Measurements from ENCODE around the gene IL4R.
A peak's percentile ranks its signal among the peaks of the same experiment; 100 is the strongest.
"Not testable (repeated sequence)": the region's sequence is repeated elsewhere in the genome, so short reads cannot be mapped to it uniquely, and the experiment has no call there.

IL4R gene

GRCh38 chr16:27288313-27288712 lies 25.5 kb upstream of the IL4R start:
- not testable (repeated sequence) for DNase-seq (ENCODE audit: low read depth)

GRCh38 chr16:27289669-27290068 lies 24.1 kb upstream of the IL4R start:
- DNase-seq (ENCODE audit: low read depth), result no peak

GRCh38 chr16:27290562-27290961 lies 23.2 kb upstream of the IL4R start:
- DNase-seq (ENCODE audit: low read depth), result no peak

- no peak for DNase-seq (ENCODE audit: low read depth)
Measured at GRCh38 chr16:27291106-27291505, 22.7 kb upstream of the IL4R start.

- no peak for DNase-seq (ENCODE audit: low read depth)
Measured at GRCh38 chr16:27291722-27292240, 22.0 kb upstream of the IL4R start.

GRCh38 chr16:27293343-27293742 lies 20.4 kb upstream of the IL4R start:
- DNase-seq (ENCODE audit: low read depth), result no peak

GRCh38 chr16:27298132-27298531 lies 15.6 kb upstream of the IL4R start:
- DNase-seq (ENCODE audit: low read depth), result no peak

GRCh38 chr16:27301236-27301861 lies 12.4 kb upstream of the IL4R start:
- no peak for DNase-seq (ENCODE audit: low read depth)

GRCh38 chr16:27302126-27302525 lies 11.6 kb upstream of the IL4R start:
- DNase-seq (ENCODE audit: low read depth), result no peak

- DNase-seq (ENCODE audit: low read depth), result no peak
Measured at GRCh38 chr16:27303256-27304100, 10.3 kb upstream of the IL4R start.

GRCh38 chr16:27304102-27304501 lies 9.7 kb upstream of the IL4R start:
- no peak for DNase-seq (ENCODE audit: low read depth)

GRCh38 chr16:27304881-27305745 lies 8.7 kb upstream of the IL4R start:
- no peak for DNase-seq (ENCODE audit: low read depth)

GRCh38 chr16:27305839-27306442 lies 7.8 kb upstream of the IL4R start:
- DNase-seq (ENCODE audit: low read depth), result no peak

- DNase-seq (ENCODE audit: low read depth), result no peak
Measured at GRCh38 chr16:27308792-27309191, 5.0 kb upstream of the IL4R start.

GRCh38 chr16:27310576-27311447 lies 3.0 kb upstream of the IL4R start:
- DNase-seq (ENCODE audit: low read depth), result no peak

- DNase-seq (ENCODE audit: low read depth), result no peak
Measured at GRCh38 chr16:27311448-27311830, 2.3 kb upstream of the IL4R start.

GRCh38 chr16:27311897-27312303 lies 1.9 kb upstream of the IL4R start:
- DNase-seq (ENCODE audit: low read depth), result no peak

GRCh38 chr16:27312580-27313421 lies 973 bp upstream of the IL4R start:
- no peak for DNase-seq (ENCODE audit: low read depth)

- peak; percentile 37 for DNase-seq (ENCODE audit: low read depth)
Measured at GRCh38 chr16:27314161-27314723, 468 bp downstream of the IL4R start.

GRCh38 chr16:27314986-27315332 lies 1.2 kb downstream of the IL4R start:
- DNase-seq (ENCODE audit: low read depth), result no peak

All from activated T-helper 9 cell treated with anti-CD3 and anti-CD28 coated beads, Interleukin-2, amount 50 U/mL, for 16 hours (primary cell).